Testis (tissue), 3 donors: ENCODE data around the gene HGS. TPM values are rescaled to one million over a fixed set of nuclear protein-coding genes. Genes with fewer than 3 reads are reported as not detected.
"Not testable (repeated sequence)": the region's sequence is repeated elsewhere in the genome, so short reads cannot be mapped to it uniquely, and the experiment has no call there.

Experiments
- DNase-seq: peaks from one replicate; pipeline ENCODE4 v3.0.0-alpha.2; 2019
- H3K27ac ChIP-seq, 2 donors: fragments of 200-600 bp; sonication (generic); one replicate each; pipeline ENCODE4 v1.5.1; 2019
- H3K27me3 ChIP-seq: fragments of 200-600 bp; sonication (generic); one replicate; pipeline ENCODE4 v1.5.1; 2019
- H3K36me3 ChIP-seq: fragments of 200-600 bp; sonication (generic); one replicate; pipeline ENCODE4 v1.5.1; 2017; ENCODE audit warnings: low read depth; ENCODE audit errors: missing control alignments
- H3K4me1 ChIP-seq: fragments of 200-600 bp; sonication (generic); one replicate; pipeline ENCODE4 v1.5.1; 2019
- H3K4me3 ChIP-seq, 2 donors: fragments of 200-600 bp; sonication (generic); one replicate each; pipeline ENCODE4 v1.5.1; 2017 to 2019
- H3K9me3 ChIP-seq: fragments of 200-600 bp; sonication (generic); one replicate; pipeline ENCODE4 v1.5.1; 2017
- CTCF ChIP-seq, 3 experiments: fragments of 450-650 bp in 2 of 3; fragments of 200-600 bp in 1 of 3; sonication (generic) in 1 of 3; IDR thresholded peaks; one replicate each; pipeline ENCODE4 v1.5.1; 2016 to 2019; ENCODE audit warnings: antibody characterized with exemption in 3 of 3, mild to moderate bottlenecking in 2 of 3, moderate library complexity in 1 of 3
- POLR2A ChIP-seq: fragments of 450-650 bp; IDR thresholded peaks from one replicate; pipeline ENCODE4 v1.6.1; 2017; ENCODE audit warnings: antibody characterized with exemption, mild to moderate bottlenecking, moderate library complexity
- WGBS, 2 donors: methylation state at CpG; one replicate each; pipeline ENCODE4 v1.1.5; 2018; 5-methylcytosine and 5-hydroxymethylcytosine counted together
- intact Hi-C: fragments of 100-400 bp; cut with DNase I; formaldehyde crosslinking; loops from one replicate; pipeline ENCODE4 v1.15.1; 2023; ENCODE audit warnings: low total_unique reads
- polyA plus RNA-seq: library from polyadenylated mRNA; stranded (reverse); fragments of 350-450 nt; fragmentation: Illumina TruSeq; extraction: RNeasy Lipid Tissue Mini Kit (QIAGEN cat#74804); gene quantifications from one replicate; pipeline ENCODE4 v1.2.3, GENCODE V29; 2014; ENCODE audit warnings: low read depth, low replicate concordance; ENCODE audit not compliant: insufficient read depth
- total RNA-seq, 2 donors: library from RNA; depleted of rRNA; stranded (reverse); fragments of >200 nt; gene quantifications; one replicate each; pipeline ENCODE4 v1.2.3, GENCODE V29; 2016

The HGS gene
- total and polyA plus RNA-seq, 3 donors from 2014 or later: 154 to 182 (median 160) TPM

- DNase-seq: no peak
- H3K27ac ChIP-seq: no peak overlapping the region
- H3K4me3 ChIP-seq: no peak overlapping the region
- H3K4me1 ChIP-seq: no peaks in the 10 kb centered on the region
- no peak for TF ChIP-seq CTCF (IDR thresholded peaks at IDR 0.05)
- TF ChIP-seq POLR2A: no peak
- intact Hi-C loops: no loop called here
- no peaks in the 10 kb centered on the region for H3K27me3 ChIP-seq
- WGBS, 2 donors: 85 to 87% methylated on average over 18 to 31 of the region's 31 CpGs
- no peaks in the 10 kb centered on the region for H3K36me3 ChIP-seq
- H3K9me3 ChIP-seq: no peaks in the 10 kb centered on the region
These were observed 54.4 kb downstream of the HGS start for GRCh38 chr17:81737947-81738800.

GRCh38 chr17:81738801-81739393, 55.1 kb downstream of the HGS start:
- Histone ChIP-seq H3K9me3 (no peaks in the 10 kb centered on the region), H3K36me3 (no peaks in the 10 kb centered on the region), H3K27me3 (no peaks in the 10 kb centered on the region), H3K4me1 (no peaks in the 10 kb centered on the region), H3K27ac (no peak overlapping the region), H3K4me3 (no peak overlapping the region)
- intact Hi-C loops: no loop called here
- no peak for DNase-seq
- TF ChIP-seq CTCF (IDR thresholded peaks at IDR 0.05) (no peak), POLR2A (no peak)
- 83 to 86% methylated on average over 21 to 27 of the region's 27 CpGs for WGBS, 2 donors

GRCh38 chr17:81739593-81739992, 55.8 kb downstream of the HGS start:
- H3K4me3 ChIP-seq, DNase-seq, intact Hi-C loops, H3K27ac ChIP-seq, H3K36me3 ChIP-seq, H3K4me1 ChIP-seq, H3K9me3 ChIP-seq, H3K27me3 ChIP-seq: not testable (repeated sequence)
- WGBS, 2 donors: 88 to 97% methylated on average over 8 of the region's 8 CpGs

GRCh38 chr17:81740395-81740961, 56.7 kb downstream of the HGS start:
- Histone ChIP-seq H3K36me3 (no peaks in the 10 kb centered on the region), H3K9me3 (no peaks in the 10 kb centered on the region), H3K4me1 (no peaks in the 10 kb centered on the region), H3K27me3 (no peaks in the 10 kb centered on the region), H3K27ac (no peak overlapping the region), H3K4me3 (no peak overlapping the region)
- TF ChIP-seq POLR2A: no peak
- TF ChIP-seq CTCF (IDR thresholded peaks at IDR 0.05): no peak
- WGBS, 2 donors: 59 to 61% methylated on average over 13 to 28 of the region's 28 CpGs
- DNase-seq: no peak
- intact Hi-C loops: no loop called here

- intact Hi-C loops: no loop called here
- no peaks in the 10 kb centered on the region for H3K9me3 ChIP-seq
- no peaks in the 10 kb centered on the region for H3K27me3 ChIP-seq
- TF ChIP-seq POLR2A: no peak
- no peak for TF ChIP-seq CTCF (IDR thresholded peaks at IDR 0.05)
- H3K36me3 ChIP-seq: no peaks in the 10 kb centered on the region
- 18 to 52% methylated on average over 16 to 21 of the region's 22 CpGs for WGBS, 2 donors
- no peak overlapping the region for H3K4me3 ChIP-seq
- no peak overlapping the region for H3K27ac ChIP-seq
- no peaks in the 10 kb centered on the region for H3K4me1 ChIP-seq
- DNase-seq: no peak
These were observed 57.3 kb downstream of the HGS start for GRCh38 chr17:81741049-81741593.
